NOMO-1 (cell line): Measurements from ENCODE around the gene ASXL2.
"Not testable (repeated sequence)": the region's sequence is repeated elsewhere in the genome, so short reads cannot be mapped to it uniquely, and the experiment has no call there.

Experiments used
- DNase-seq, 2 experiments: peaks; one replicate each; lab custom pipeline; 2025; ENCODE audit not compliant: unreplicated experiment in 2 of 2; lab: John Stamatoyannopoulos, UW

The ASXL2 gene

DNA sequence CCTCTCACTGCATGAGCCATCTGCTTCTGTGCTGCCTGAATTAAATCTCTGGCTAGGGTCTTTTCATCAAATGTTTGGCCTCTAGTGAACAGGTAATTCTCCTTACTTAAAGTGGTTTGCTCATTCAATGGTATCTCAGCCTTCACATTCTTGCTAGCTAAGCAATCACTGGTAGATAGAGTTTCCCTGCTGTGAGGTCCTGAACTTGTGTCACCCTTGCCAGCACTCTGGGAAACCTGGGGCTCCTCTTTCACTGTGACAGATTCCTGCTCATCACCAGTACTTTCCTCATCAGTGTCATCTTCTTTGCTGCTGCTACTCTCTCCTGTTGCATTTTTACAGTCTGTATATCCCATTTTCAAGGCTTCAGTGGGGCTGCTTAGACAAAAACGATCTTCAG is 135.8 kb downstream of the ASXL2 start:
- DNase-seq = no peak

DNA sequence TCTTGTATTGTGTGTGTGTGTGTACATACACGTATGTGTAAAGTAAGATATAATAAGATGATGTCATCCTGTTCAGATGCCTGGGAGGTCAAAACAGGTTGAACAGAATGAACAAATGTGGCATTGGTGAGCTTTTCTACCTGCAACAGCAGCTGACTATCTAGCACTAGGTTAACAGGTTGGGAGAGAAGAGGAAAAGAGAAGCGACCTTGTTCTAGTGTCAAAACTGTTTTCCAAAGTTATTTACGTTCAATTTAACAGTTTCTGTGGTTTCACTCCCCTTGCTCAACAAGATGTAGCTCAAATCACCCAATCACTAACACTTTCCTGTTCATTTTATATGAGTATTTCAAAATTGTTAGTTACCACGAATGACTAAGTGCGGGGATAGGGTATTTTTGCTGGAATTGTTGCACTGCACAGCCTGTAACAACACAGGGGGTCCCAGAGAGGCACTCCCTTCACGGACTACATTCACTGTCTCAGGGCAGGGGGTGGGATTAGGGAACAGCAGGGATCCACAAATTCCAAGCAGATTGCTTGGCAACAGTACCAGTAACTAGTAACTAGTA is 137.4 kb downstream of the ASXL2 start:
- DNase-seq = peak; percentile 86 to 96

DNA sequence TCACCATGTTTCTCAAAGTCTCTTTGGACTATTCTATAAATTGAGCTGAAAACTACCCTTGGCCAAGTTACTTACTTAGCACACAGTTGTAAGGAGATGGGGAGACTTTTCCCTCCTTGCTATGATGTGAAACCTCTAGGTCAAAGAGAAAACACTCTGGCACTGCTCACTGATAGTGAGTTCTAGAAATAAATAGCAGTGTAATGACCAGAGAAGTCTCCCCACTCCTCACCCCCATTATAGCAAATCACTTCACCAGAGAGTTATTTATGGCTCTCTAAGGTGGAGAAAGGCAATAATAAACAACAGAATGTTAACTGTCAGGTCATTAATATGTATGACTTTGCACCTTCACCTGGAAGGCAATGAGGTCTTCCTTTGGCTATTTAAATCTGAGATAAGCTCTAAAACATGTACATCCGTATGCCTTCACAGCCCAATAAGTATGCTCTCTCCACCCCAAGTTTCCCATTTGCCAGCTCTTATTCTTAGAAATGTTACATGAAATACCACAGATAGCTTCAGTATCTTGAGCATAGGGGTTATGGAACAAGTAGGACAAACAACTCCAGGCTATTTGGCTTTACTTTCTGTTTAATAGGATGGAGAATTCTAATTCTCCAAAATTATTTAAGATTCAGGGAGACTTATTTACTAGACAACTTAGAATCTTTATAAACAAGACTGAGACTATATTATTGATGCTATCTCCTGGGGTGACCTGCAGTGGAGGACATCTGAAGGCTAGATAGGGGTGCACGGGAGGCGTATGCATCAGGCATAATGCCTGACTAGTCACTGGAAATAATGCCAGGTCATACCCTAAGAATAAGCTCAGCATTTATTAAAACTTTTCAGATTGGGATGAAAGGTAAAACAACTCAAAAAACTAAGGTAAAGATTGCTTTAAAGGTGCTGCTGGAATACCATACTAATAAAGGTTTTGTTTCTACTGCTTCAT is 139.6 kb downstream of the ASXL2 start:
- no peak for DNase-seq

DNA sequence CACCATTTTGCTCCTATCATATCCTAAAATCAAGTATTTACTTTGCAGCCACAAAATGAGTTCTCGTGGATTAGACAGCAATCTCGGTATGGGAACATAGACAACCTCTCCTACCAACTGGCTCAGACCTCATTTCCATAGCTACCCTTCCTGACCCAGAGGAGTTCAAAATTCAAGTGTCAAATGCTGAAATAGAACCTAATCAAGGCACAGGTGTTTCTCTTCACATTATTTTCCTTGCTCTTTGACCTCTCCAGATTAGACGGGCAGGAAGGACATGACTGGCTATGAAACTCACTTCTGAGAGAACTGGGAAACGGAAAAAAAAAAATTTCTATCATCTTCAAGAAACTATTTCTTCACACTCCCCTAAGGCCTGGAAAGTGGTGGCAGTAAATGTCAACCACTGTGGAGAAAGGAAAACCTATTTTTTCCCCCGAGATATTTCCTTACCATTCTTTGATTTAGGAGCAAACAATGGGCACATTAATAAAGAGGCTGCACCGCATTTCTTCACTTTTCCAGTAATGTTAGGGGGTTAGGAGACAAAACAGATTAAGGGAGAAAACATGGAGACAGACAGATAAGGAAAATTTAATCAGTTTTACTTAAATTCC is 141.3 kb downstream of the ASXL2 start:
- no peak for DNase-seq

DNA sequence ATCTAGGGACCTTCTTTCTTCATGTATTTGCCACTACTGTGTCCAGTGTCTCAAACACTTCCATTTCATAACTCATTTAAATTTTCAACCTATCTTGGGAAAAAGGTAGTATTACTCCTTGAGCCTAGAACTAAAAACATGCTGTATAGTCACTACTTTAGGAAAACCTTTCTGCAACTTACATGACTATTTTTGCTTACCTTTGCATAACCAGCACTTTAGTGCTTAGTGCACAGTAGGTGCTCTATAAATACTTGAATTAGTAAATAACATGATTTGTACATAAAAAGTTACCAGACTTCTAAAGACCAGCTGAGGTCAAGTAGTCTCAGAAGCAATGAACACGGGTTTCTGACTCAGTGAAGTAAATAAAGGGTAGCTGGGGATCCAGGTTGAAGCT is 142.5 kb downstream of the ASXL2 start:
- no peak for DNase-seq

DNA sequence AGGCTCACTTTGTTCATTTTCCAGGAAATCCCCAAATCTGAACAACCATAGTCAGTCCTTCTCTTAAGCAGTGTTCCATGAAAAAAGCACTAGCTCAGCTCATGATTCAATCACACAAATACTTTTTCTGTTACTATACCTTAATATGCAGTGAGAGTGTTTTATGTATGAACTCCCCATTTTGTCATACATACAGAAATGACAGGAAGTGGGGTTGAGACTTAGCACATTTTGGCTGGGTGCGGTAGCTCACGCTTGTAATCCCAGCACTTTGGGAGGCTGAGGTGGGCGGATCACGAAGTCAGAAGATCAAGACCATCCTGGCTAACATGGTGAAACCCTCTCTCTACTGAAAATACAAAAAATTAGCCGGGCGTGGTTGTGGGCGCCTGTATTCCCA is 149.7 kb downstream of the ASXL2 start:
- DNase-seq = no peak

DNA sequence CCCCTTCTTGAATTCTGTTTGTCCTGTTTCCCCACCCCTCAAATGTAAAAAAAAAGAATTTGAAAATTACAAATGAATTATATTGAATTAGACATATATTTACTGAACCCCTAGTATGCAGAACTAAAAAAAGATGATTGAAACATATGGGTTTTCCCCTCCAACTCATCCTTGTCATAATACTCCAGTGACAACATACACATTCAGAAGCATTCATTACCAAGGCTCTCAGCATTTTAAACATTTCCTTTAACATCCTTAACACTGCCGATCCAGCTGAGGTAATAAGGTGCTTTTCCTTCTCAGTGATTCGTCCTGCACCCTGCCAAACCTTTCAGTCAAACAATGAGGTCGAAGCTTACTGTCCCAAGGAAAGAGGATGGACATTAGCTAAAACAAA is 151.8 kb downstream of the ASXL2 start:
- no peak for DNase-seq

DNA sequence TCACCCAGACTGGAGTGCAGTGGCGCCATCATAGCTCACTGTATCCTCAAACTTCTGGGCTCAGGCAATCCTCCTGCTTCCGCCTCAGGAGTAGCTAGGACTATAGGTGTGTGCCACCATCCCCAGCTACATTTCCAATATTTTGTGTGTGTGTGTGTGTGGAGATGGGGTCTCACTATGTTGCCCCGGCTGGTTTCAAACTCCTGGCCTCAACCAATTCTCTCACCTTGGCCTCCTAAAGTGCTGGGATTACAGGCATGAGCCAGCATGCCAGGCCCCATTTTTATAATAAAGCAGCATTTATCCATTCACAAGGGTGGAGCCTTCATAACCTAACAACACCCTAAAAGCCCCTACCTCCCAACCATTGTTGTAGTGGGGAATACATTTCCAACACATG is 152.4 kb downstream of the ASXL2 start:
- DNase-seq = no peak

DNA sequence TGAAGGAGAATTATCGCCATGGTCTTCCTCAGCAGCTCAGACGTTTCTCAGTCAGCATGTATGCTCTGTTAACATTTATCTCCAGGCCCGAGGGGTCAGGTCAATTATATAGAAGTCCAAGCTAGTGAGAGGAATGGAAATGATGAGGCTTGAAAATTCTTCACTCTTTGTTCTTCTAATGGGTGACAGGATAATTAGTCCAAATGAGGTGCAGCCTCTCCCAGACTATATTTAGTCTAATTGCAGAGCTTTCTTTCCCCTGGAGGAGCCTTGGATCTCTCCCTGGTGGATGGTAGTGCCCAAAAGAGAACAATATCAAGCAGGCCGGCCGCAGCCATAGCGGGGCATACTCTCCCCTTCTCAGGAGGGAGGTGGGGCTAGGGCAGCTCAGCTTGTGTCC is 153.5 kb downstream of the ASXL2 start:
- no peak for DNase-seq

DNA sequence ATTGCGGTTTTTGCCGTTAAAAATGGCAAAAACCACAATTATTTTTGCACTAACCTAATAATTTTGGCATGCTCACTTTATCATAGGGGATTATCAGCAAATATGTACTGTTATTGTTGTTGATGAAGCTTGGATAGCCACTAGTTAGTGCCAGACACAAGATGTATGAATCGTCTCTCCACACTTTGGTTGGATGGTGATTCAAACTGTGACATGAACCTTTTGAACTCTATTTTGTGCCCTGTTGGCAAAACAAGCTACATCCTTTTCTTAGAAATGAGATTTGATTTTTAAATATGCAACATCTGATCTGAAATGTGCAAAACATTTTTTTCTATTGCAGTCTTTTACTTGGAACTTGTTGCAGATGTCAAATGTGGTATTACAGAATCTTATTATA is 156.1 kb downstream of the ASXL2 start:
- no peak for DNase-seq

DNA sequence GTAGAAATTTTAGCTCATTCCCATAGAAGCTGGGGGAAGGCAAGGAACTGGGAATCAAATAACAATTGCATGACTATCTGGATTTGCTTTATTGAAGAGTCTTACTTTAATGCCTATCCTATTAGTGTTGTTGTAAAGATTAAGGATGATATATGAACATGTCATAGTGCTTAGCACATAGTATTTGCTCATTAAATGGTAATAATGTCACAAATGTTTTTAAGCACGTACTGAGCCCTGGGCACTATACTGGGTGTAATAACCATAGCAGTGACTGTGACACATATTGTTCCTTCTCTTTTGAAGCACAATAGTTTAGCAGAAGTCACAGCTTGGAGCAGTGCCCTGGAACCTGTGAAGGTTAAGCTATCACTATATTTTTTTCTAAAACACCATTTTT is 157.7 kb downstream of the ASXL2 start:
- no peak for DNase-seq

DNA sequence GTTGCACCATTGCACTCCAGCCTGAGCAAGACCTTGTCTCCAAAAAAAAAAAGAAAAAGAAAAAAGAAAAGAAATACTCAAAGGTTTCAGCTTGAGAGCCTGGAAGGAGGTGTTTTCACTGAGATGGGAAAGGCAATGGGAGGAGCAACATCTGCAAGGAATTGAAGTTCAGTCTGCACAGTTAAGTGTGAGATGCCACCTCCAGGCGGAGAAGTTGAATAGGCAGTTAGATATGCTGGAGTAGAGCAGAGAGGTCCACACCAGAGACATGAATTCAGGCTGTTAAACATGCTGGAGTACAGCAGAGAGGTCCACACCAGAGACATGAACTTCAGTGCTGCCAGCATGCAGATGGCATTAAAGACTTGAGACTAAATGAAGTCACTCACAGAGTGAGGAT is 163.5 kb downstream of the ASXL2 start:
- DNase-seq = no peak

DNA sequence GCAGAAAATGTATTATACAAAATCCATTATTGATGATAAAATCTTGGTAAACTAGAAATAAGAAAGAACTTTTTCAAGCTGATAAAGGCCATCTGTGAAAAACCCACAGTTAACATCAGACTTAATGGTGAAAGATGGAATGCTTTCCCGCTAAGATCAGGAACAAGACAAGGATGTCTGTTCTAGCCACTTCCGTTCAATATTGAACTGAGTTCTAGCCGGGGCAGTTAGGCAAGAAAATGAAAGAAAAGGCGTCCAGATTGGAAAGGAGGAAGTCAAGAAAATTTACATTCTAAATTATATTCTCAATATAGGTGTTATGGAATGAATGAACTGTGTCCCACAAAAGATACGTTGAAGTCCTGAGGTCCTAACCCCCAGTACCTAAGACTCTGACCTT is 165.8 kb downstream of the ASXL2 start:
- DNase-seq = peak; percentile 8 to 65

DNA sequence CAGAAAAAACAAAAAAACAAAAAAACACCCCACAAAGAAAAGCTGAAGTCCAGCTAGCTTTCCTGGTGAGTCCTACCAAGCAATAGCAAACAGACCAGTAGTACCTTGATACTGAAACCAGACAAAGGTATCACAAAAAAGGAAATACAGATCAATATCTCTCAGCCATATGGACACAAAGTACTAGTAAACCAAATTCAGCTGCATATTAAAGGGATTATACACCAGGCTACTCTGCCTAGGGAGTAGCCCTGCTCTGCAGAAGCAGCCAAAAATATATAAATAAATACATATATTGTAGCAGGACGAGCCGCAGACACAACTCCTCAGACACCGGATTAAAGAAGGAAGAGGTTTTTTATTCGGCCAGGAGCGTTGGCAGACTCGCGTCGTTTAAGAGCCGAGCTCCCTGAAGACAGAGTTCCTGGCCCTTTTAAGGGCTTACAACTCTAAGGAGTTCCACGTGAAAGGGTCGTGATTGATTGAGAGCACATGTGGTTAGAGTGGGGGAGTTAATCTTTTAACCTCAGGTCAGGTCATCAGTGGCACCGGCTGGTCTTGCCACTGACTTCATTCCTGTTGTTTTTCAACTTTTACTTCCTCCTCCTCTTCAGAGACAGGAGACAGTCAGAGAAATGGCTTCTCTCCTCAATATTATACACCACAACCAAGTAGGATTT is 166.5 kb downstream of the ASXL2 start:
- DNase-seq = peak; percentile 39 to 43

DNA sequence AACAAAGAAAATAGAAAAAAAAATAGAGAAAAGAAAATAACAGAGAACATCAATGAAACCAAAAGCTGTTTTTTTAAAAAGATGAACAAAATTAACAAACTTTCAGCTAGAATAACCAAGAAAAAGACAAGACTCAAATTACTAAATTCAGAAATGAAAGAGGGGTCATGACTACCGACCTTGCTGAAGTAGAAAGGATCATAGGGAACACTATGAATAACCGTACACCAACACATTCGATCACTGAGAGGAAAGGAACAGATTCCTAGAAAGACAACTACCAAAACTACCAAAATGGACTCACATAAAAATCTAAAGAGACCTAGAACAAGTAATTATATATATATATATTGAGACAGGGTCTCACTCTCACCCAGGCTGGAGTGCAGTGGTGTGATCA is 167.5 kb downstream of the ASXL2 start:
- no peak for DNase-seq

DNA sequence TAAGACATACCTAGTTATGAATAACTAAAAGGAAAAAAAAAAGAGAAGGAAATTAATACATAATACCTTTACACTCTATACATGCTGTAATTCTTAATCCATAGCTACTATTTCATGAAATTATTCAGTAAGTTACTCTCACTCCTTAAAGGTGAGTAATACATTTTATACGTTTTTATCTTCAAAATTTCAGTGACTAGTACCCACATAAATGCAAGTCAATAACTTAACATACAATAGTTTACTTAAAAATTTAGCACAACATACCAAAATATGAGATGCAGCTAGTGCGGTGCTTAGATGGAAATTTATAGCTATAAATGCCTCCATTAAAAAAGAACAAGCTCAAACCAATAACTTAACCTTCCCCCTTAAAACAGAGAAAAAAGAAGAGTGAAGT is 168.9 kb downstream of the ASXL2 start:
- no peak for DNase-seq

DNA sequence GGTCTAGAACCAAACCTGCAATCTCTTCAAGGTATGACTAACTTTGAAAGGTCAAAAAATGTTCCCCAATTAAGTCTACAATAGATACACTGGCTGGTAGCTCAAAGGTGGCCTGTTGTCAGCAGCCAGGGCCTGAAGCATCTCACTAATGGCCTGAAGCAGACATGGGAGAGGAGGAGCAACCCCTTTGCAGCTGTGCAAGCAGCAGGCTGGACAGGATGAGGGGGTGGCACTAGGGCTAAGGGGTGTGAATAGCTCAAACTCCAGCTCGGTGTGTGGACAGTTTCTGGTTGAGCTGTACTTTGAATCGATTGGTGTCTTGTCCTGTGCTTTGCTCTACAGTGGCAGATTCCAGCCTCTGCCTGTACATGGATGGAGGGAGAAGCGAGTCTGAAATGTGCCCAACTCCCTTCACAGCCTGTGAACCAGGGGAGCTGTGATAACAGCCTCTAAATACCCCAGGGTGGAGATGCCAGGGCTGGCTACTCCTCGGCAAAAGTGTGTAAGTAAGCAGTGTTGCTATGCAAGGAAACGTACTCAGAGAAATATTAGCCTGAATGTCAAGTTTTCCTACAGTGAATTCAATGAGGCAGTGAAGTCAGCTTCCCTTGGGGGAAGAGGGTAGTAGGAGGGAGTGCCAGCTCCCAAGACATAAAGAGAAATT is 170.2 kb downstream of the ASXL2 start:
- DNase-seq = no peak

DNA sequence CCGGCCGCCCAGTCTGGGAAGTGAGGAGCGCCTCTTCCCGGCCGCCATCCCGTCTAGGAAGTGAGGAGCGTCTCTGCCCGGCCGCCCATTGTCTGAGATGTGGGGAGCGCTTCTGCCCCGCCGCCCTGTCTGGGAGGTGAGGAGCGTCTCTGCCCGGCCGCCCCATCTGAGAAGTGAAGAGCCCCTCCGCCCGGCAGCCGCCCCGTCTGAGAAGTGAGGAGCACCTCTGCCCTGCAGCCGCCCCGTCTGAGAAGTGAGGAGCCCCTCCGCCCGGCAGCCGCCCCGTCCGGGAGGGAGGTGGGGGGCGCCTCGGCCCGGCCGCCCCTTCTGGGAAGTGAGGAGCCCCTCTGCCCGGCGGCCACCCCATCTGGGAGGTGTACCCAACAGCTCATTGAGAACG is 172.7 kb downstream of the ASXL2 start:
- not testable (repeated sequence) for DNase-seq

DNA sequence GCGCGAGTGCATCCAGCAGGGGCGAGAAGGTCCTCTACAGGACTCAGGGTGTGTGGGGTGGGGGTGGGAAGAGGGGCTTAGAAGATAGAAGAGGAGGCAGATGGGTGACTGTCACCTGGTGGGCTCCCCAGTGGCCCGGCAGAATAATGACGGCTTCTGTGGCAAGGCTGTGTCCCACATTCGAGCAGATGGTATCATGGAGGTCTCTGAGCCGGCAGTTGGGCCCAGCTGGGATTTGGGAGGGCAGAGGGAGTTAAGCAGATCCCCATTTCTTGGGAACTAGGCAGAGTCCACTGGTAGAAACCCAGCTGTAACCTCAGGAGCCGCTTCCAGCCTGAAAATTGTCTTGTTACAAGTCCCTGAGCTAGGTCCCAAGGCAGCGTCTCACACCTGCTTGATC is 176.5 kb downstream of the ASXL2 start:
- DNase-seq = no peak

DNA sequence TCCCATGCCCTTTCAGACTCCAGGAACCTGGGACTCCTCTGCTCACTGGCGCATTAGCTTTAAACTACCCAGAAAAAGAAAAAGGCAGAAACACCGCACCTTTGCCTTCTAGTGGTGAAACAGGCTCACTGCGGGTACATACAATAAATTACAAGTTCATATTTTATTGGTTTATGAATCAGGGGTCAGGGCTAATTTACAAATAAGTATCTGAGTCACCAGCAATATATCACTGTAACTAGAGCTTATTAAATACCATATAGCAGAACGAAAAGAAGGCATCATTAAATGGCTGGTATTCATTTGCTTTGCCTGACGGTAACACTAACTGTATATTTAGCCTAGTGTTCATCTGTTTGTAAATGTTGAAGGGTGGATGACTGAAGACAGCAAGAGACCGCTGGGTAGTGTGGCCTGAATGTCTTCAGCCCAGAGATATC is 178.0 kb downstream of the ASXL2 start:
- DNase-seq = peak; percentile 9 to 38

DNA sequence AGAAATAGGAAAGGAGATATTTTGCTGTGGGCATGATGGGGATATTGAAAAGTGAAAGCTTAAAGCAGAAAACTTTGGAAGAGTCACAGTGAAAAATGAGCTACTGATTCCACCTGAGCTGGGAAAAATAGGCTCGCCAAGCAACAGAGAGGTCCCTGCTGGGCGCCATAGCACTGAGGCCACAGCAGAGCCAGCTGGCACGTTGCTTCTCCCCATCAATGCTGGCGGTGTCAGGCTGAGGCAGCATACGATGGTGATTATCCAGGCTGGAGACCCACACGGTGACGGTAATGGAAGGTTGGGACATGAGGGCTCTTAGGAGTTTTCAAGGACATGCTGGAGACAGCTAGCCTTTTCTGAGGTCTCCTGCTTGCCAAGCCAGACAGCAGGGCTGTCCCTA is 179.1 kb downstream of the ASXL2 start:
- no peak for DNase-seq
